GM23248 (cell line): ENCODE results near the gene MLC1. TPM values are rescaled to one million over a fixed set of nuclear protein-coding genes. Genes with fewer than 3 reads are reported as not detected.

Experiments used
- DNase-seq: peaks from one replicate; pipeline ENCODE4 v3.0.0-alpha.2; 2015
- H2AFZ ChIP-seq: fragments of 200-600 bp; sonication (generic); 2 replicates; pipeline ENCODE4 v1.6.1; 2016; ENCODE audit warnings: antibody characterized with exemption
- H3F3A ChIP-seq: fragments of 200-600 bp; sonication (generic); 2 replicates; pipeline ENCODE4 v1.6.1; 2016; ENCODE audit warnings: mild to moderate bottlenecking, antibody characterized with exemption, mixed run types; ENCODE audit not compliant: insufficient read depth
- H3K27ac ChIP-seq: fragments of 200-600 bp; sonication (generic); 2 replicates; pipeline ENCODE4 v1.5.1; 2016; ENCODE audit warnings: mild to moderate bottlenecking
- H3K27me3 ChIP-seq: fragments of 200-600 bp; sonication (generic); replicated peaks from 2 replicates; pipeline ENCODE4 v1.6.1; 2016; ENCODE audit warnings: mild to moderate bottlenecking; ENCODE audit not compliant: insufficient read depth
- H3K36me3 ChIP-seq: fragments of 200-600 bp; sonication (generic); 2 replicates; pipeline ENCODE4 v1.6.1; 2016; ENCODE audit warnings: low read depth, mild to moderate bottlenecking
- H3K4me1 ChIP-seq: fragments of 200-600 bp; sonication (generic); 2 replicates; pipeline ENCODE4 v1.6.1; 2016; ENCODE audit warnings: mild to moderate bottlenecking; ENCODE audit not compliant: insufficient read depth
- H3K4me2 ChIP-seq: fragments of 200-600 bp; sonication (generic); one replicate; pipeline ENCODE4 v1.6.1; 2016; ENCODE audit warnings: mild to moderate bottlenecking; ENCODE audit not compliant: unreplicated experiment
- H3K4me3 ChIP-seq: fragments of 200-600 bp; sonication (generic); 2 replicates; pipeline ENCODE4 v1.5.1; 2016; ENCODE audit warnings: mild to moderate bottlenecking
- H3K79me2 ChIP-seq: fragments of 200-600 bp; sonication (generic); 2 replicates; pipeline ENCODE4 v1.6.1; 2016; ENCODE audit warnings: mild to moderate bottlenecking; ENCODE audit not compliant: insufficient read depth
- H3K9ac ChIP-seq: fragments of 200-600 bp; sonication (generic); 2 replicates; pipeline ENCODE4 v1.6.1; 2016; ENCODE audit warnings: mild to moderate bottlenecking
- H3K9me2 ChIP-seq: fragments of 200-600 bp; sonication (generic); 2 replicates; pipeline ENCODE4 v1.6.1; 2016; ENCODE audit warnings: mixed run types, mild to moderate bottlenecking, moderate library complexity; ENCODE audit not compliant: insufficient read depth
- H3K9me3 ChIP-seq: fragments of 200-600 bp; sonication (generic); one replicate; pipeline ENCODE4 v1.6.1; 2017; ENCODE audit warnings: low read depth
- H4K20me1 ChIP-seq: fragments of 200-600 bp; sonication (generic); 2 replicates; pipeline ENCODE4 v1.6.0; 2016; ENCODE audit not compliant: insufficient read depth
- EZH2 ChIP-seq: fragments of 200-600 bp; sonication (generic); IDR thresholded peaks from 2 replicates; pipeline ENCODE4 v1.6.1; 2018; ENCODE audit warnings: antibody characterized with exemption, mild to moderate bottlenecking; ENCODE audit not compliant: insufficient read depth, poor library complexity, severe bottlenecking
- EZH2phosphoT487 ChIP-seq: fragments of 200-600 bp; sonication (generic); IDR thresholded peaks from 2 replicates; pipeline ENCODE4 v1.6.1; 2018; ENCODE audit warnings: antibody characterized with exemption, moderate library complexity, mild to moderate bottlenecking, low read depth; ENCODE audit not compliant: insufficient read depth
- WGBS, 2 experiments: methylation state at CpG; one replicate each; pipeline ENCODE4 v1.1.6; 2015 to 2017; ENCODE audit warnings: low lambda C conversion rate in 2 of 2, low coverage in 1 of 2; ENCODE audit errors: missing lambda C conversion rate in 2 of 2; 5-methylcytosine and 5-hydroxymethylcytosine counted together
- in situ Hi-C: fragments of 300-500 bp; cut with MboI; formaldehyde crosslinking; loops from 2 replicates; pipeline ENCODE4 v1.15.0; 2020
- polyA plus RNA-seq: library from polyadenylated mRNA; unstranded; fragments of >200 nt; fragmentation: Nextera tagmentation; extraction: Ambion mirVana; gene quantifications from 2 replicates; pipeline ENCODE4 v1.2.1, GENCODE V29; 2016
- total RNA-seq: library from RNA; depleted of rRNA; stranded (reverse); fragments of >200 nt; shearing (Covaris generic); gene quantifications from 2 replicates; pipeline ENCODE4 v1.2.3, GENCODE V29; 2014

MLC1 gene
- total and polyA plus RNA-seq, 2 experiments from 2014 or later = not detected

GRCh38 chr22:50012211-50013181 is 72.7 kb downstream of the MLC1 start, which contains the start of gene IL17REL:
TSS of gene IL17REL (minus strand) at chr22:50012765. CDS start at chr22:50012646, 119 bp downstream.
- no peak within 1 kb of the TSS for H2AFZ ChIP-seq
- no peaks in the 10 kb centered on the region for H3K9me2 ChIP-seq
- no peaks in the 10 kb centered on the region for H3F3A ChIP-seq
- no peaks in the 10 kb centered on the region for H3K9me3 ChIP-seq
- no peak within 1 kb of the TSS for H3K4me3 ChIP-seq
- no peaks in the 10 kb centered on the region for H3K4me1 ChIP-seq
- in situ Hi-C loops = no loop called here
- H3K27me3 ChIP-seq = peaks cover 54% of the 10 kb centered on the region
- H3K4me2 ChIP-seq = no peak within 1 kb of the TSS
- WGBS, 2 experiments = 27 to 35% methylated on average over 28 to 29 of the region's 29 CpGs
- H3K9ac ChIP-seq = no peak within 1 kb of the TSS
- H3K36me3 ChIP-seq = no peaks in the 10 kb centered on the region
- DNase-seq = peak; percentile 40
- H3K27ac ChIP-seq = no peak within 1 kb of the TSS
- H3K79me2 ChIP-seq = no peaks in the 10 kb centered on the region
- no peaks in the 10 kb centered on the region for H4K20me1 ChIP-seq
- TF ChIP-seq EZH2phosphoT487 (no peak), EZH2 (no peak)

- Histone ChIP-seq H3K4me3 (no peak overlapping the region), H3K79me2 (no peaks in the 10 kb centered on the region), H3K9ac (no peak overlapping the region), H3K9me3 (no peaks in the 10 kb centered on the region), H3F3A (no peaks in the 10 kb centered on the region), H3K36me3 (no peaks in the 10 kb centered on the region), H3K27me3 (peaks cover 48% of the 10 kb centered on the region), H3K4me1 (no peaks in the 10 kb centered on the region), H3K9me2 (no peaks in the 10 kb centered on the region), H4K20me1 (no peaks in the 10 kb centered on the region), H3K27ac (no peak overlapping the region), H3K4me2 (no peak overlapping the region), H2AFZ (no peak overlapping the region)
- 34 to 36% methylated on average over 15 to 18 of the region's 18 CpGs for WGBS, 2 experiments
- no peak for DNase-seq
- in situ Hi-C loops = no loop called here
- peak; percentile 71 for TF ChIP-seq EZH2
- TF ChIP-seq EZH2phosphoT487 = no peak
These were observed 73.6 kb downstream of the MLC1 start for GRCh38 chr22:50011447-50012210.

GRCh38 chr22:50010676-50011446 is 74.4 kb downstream of the MLC1 start:
- H3K27ac ChIP-seq = no peak overlapping the region
- no peak overlapping the region for H2AFZ ChIP-seq
- H3K4me3 ChIP-seq = no peak overlapping the region
- 2 to 5% methylated on average over 17 to 34 of the region's 61 CpGs for WGBS, 2 experiments
- in situ Hi-C loops = no loop called here
- no peak for DNase-seq
- no peaks in the 10 kb centered on the region for H3K4me1 ChIP-seq
- no peaks in the 10 kb centered on the region for H3F3A ChIP-seq
- H3K79me2 ChIP-seq = no peaks in the 10 kb centered on the region
- no peaks in the 10 kb centered on the region for H4K20me1 ChIP-seq
- H3K36me3 ChIP-seq = no peaks in the 10 kb centered on the region
- H3K9me2 ChIP-seq = no peaks in the 10 kb centered on the region
- H3K9me3 ChIP-seq = no peaks in the 10 kb centered on the region
- TF ChIP-seq EZH2phosphoT487 (no peak), EZH2 (no peak)
- no peak overlapping the region for H3K9ac ChIP-seq
- no peak overlapping the region for H3K4me2 ChIP-seq
- H3K27me3 ChIP-seq = peaks cover 48% of the 10 kb centered on the region
